Epithelial cell of umbilical artery (primary cell): ENCODE data around the gene FOXO1. TPM values are rescaled to one million over a fixed set of nuclear protein-coding genes. Genes with fewer than 3 reads are reported as not detected.

Experiments used
- total RNA-seq: library from RNA; depleted of rRNA; stranded (reverse); fragments of >200 nt; gene quantifications from 2 replicates; pipeline ENCODE4 v1.2.3, GENCODE V29; 2014

FOXO1 gene
- total RNA-seq = 17.5 and 21.6 TPM in 2 replicates

DNA sequence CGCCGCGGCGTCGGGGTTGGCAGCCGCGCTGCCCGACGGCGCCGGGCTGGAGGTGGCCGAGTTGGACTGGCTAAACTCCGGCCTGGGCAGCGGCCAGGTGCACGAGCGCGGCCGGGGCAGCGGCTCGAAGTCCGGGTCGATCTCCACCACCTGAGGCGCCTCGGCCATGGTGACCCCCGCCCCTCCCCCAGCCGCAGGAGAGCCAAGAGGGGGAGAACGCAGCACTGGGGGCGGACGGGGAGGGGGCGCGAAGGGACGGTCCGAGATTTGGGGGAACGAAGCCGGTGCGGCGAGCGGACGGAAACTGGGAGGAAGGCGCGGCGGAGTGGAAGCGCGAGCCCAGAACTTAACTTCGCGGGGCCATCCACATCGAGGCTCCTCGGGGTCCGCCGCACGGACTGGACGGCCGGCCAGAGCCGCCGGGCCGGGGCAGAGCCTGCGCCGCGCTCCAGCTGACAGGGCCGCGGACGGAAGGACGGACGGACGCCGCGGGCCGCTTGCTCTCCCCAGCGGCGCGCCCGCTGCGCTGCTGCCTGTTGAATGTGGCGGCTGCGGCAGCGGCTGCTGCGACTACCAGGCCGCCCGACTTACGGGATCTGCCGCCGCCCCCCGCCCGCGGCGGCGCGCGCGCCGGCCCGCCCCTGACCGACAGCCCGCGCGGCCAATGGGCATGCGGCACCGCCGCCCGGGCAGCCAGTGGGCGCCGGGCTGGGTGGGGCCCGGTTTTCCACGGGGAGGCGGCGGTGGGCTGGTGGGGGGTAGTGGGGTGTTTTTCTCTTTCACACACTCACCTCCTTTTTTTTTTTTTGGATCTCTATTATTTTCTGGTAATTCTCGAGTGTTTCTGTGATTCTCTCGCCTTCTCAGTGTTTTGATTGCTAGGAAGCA lies at the start of gene FOXO1:
Gene FOXO1 (minus strand): TSS at position 597 of the 888 bp plus-strand sequence. CDS start 429 bp downstream, at position 168.

Other genes with a start within 250 kb of the FOXO1 start
- 16.2 and 23.3 TPM in 2 replicates for gene MRPS31, start 104.5 kb upstream of the FOXO1 start, total RNA-seq
- 23.6 and 30.5 TPM in 2 replicates for gene SLC25A15, start 123.0 kb upstream of the FOXO1 start, total RNA-seq